HepG2 (cell line): ENCODE measurements around the gene MREG. TPM values are rescaled to one million over a fixed set of nuclear protein-coding genes. Genes with fewer than 3 reads are reported as not detected.

Experiments
- CEBPB ChIP-seq: IDR thresholded peaks from 2 replicates; pipeline ENCODE4 v1.6.1; 2011; ENCODE audit warnings: low read depth, low read length, improper control_type of control experiment, borderline replicate concordance
- EP300 ChIP-seq, 3 experiments: sonication (generic) in 1 of 3; formaldehyde crosslinking in 1 of 3; IDR thresholded peaks; 2 replicates each; pipeline versions ENCODE4 v1.5.1 to v1.6.1; 2011 to 2020; ENCODE audit warnings: low read depth in 2 of 3, low read length in 2 of 3, borderline replicate concordance in 1 of 3, improper control_type of control experiment in 1 of 3, mild to moderate bottlenecking in 1 of 3, missing genetic modification reagents in 1 of 3, moderate library complexity in 1 of 3
- GATA4 ChIP-seq: sonication (generic); IDR thresholded peaks from 2 replicates; pipeline ENCODE4 v1.6.1; 2016; ENCODE audit warnings: antibody characterized with exemption, low read depth, borderline replicate concordance
- HDAC2 ChIP-seq: sonication (generic); formaldehyde crosslinking; IDR thresholded peaks from 2 replicates; pipeline ENCODE4 v1.4.0; 2020; ENCODE audit warnings: missing genetic modification reagents
- HNF4A ChIP-seq: sonication (generic); formaldehyde crosslinking; IDR thresholded peaks from 2 replicates; pipeline ENCODE4 v1.4.0; 2020; ENCODE audit warnings: missing genetic modification reagents
- MAFK ChIP-seq, 2 experiments: IDR thresholded peaks in 1 of 2; conservative IDR thresholded peaks in 1 of 2; 2 replicates each; pipeline ENCODE4 v1.6.1; 2011; ENCODE audit warnings: improper control_type of control experiment in 2 of 2, low read length in 2 of 2
- MIXL1 ChIP-seq: IDR thresholded peaks from 2 replicates; pipeline ENCODE4 v1.6.1; 2016
- MTA1 ChIP-seq: sonication (generic); formaldehyde crosslinking; IDR thresholded peaks from 2 replicates; pipeline ENCODE4 v1.4.0; 2020; ENCODE audit warnings: missing genetic modification reagents, mild to moderate bottlenecking, borderline replicate concordance
- ONECUT2 ChIP-seq: sonication (generic); formaldehyde crosslinking; IDR thresholded peaks from 2 replicates; pipeline ENCODE4 v1.4.0; 2020; ENCODE audit warnings: missing genetic modification reagents
- SP5 ChIP-seq: IDR thresholded peaks from 2 replicates; pipeline ENCODE4 v1.6.1; 2016; ENCODE audit warnings: low read depth, borderline replicate concordance
- ZEB1 ChIP-seq: IDR thresholded peaks from 2 replicates; pipeline ENCODE4 v1.6.1; 2012; ENCODE audit warnings: mild to moderate bottlenecking, low read depth, inconsistent platforms; ENCODE audit not compliant: insufficient replicate concordance
- ZNF331 ChIP-seq: sonication (generic); formaldehyde crosslinking; IDR thresholded peaks from 2 replicates; pipeline ENCODE4 v1.4.0; 2020; ENCODE audit warnings: missing genetic modification reagents
- ZNF720 ChIP-seq: sonication (generic); formaldehyde crosslinking; IDR thresholded peaks from 2 replicates; pipeline ENCODE4 v1.4.0; 2020; ENCODE audit warnings: missing genetic modification reagents
- polyA plus RNA-seq, 8 experiments: library from polyadenylated mRNA; depleted of rRNA in 3 of 8; stranded (reverse) in 7 of 8; unstranded in 1 of 8; fragments of >200 nt; fragmentation: Illumina TruSeq in 4 of 8; extraction: Trizol in 4 of 8; gene quantifications; 2 replicates each; pipeline versions ENCODE4 v1.2.1 to v1.2.3, GENCODE V29; 2011 to 2016; ENCODE audit warnings: low read depth in 4 of 8, missing spikeins in 1 of 8, mixed read lengths in 1 of 8; ENCODE audit not compliant: insufficient read depth in 1 of 8
- total RNA-seq, 5 experiments: library from RNA; depleted of rRNA; stranded (reverse); fragments of >200 nt; fragmentation: Illumina TruSeq; extraction: Trizol; gene quantifications; 2 replicates each; pipeline ENCODE4 v1.2.3, GENCODE V29; 2016; ENCODE audit warnings: low read depth in 1 of 5
- TF ChIP-seq, protein P1 (sequence below): sonication (generic); formaldehyde crosslinking; IDR thresholded peaks from 2 replicates; pipeline ENCODE4 v1.5.1; 2020; ENCODE audit warnings: mild to moderate bottlenecking, missing genetic modification reagents
- TF ChIP-seq, protein P2 (sequence below): sonication (generic); formaldehyde crosslinking; IDR thresholded peaks from 2 replicates; pipeline ENCODE4 v1.4.0; 2020; ENCODE audit warnings: missing genetic modification reagents
- TF ChIP-seq, protein P3 (sequence below): sonication (generic); formaldehyde crosslinking; conservative IDR thresholded peaks from 2 replicates; pipeline ENCODE4 v1.4.0; 2020; ENCODE audit warnings: mild to moderate bottlenecking, missing genetic modification reagents, moderate library complexity

The MREG gene
- total and polyA plus RNA-seq, 2 of the 13 experiments (the other 11 are each of a cell fraction or from before 2014, with no cell fraction given): 7.5 to 23.3 TPM

DNA sequence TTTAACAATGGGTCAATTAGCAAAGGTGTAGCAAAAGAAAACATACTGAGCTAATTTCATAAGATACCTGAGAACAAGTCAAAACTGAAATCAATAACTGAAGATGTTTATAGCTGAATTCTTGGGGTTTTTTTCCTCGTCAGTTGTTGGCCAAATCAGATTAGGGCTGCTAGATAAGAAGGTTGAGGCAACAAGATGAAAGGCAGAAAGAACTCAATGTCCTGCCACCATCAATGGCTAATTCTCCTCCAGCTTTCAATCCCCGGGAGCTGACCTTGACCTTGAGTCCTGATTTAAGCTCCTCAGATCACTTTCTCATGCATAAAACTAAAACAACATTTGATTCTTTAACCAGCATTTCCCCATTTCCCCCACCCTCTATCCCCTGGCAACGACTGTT is 61.8 kb downstream of the MREG start (continued):
- TF ChIP-seq, protein P1, sequence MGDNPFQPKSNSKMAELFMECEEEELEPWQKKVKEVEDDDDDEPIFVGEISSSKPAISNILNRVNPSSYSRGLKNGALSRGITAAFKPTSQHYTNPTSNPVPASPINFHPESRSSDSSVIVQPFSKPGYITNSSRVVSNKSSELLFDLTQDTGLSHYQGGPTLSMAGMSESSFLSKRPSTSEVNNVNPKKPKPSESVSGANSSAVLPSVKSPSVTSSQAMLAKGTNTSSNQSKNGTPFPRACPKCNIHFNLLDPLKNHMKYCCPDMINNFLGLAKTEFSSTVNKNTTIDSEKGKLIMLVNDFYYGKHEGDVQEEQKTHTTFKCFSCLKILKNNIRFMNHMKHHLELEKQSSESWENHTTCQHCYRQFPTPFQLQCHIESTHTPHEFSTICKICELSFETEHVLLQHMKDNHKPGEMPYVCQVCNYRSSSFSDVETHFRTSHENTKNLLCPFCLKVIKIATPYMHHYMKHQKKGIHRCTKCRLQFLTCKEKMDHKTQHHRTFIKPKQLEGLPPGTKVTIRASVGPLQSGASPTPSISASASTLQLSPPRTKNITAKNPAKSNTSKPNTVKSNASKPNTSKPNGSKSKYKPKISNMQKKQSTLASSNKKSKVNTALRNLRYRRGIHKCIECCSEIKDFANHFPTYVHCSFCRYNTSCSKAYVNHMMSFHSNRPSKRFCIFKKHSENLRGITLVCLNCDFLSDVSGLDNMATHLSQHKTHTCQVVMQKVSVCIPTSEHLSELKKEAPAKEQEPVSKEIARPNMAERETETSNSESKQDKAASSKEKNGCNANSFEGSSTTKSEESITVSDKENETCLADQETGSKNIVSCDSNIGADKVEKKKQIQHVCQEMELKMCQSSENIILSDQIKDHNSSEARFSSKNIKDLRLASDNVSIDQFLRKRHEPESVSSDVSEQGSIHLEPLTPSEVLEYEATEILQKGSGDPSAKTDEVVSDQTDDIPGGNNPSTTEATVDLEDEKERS (CRISPR knock-in tag): no peak
- no peak for TF ChIP-seq MIXL1 (CRISPR knock-in tag)
- no peak for TF ChIP-seq MAFK (conservative IDR thresholded peaks at IDR 0.05 in 1 of 2, IDR thresholded peaks at IDR 0.05 in 1 of 2; ENCODE audit: low read length in 2 of 2)
- no peak for TF ChIP-seq HDAC2
- no peak for TF ChIP-seq MTA1
- TF ChIP-seq GATA4: peak; percentile 35; the same call in 1 of the 2 replicates
- no peak for TF ChIP-seq CEBPB
- peak; percentile 62 for TF ChIP-seq HNF4A (CRISPR knock-in tag)
- no peak for TF ChIP-seq SP5 (CRISPR knock-in tag)
- TF ChIP-seq ZNF720: no peak
- TF ChIP-seq ZNF331 (CRISPR knock-in tag): peak; percentile 49; the same call in 1 of the 2 replicates
- peak in 1 of 2 experiments; percentile 75; a peak in 1 of 4 replicates for TF ChIP-seq EP300 (IDR thresholded peaks at IDR 0.05; ENCODE audit: low read depth in 2 of 2, low read length in 2 of 2)
- peak; percentile 33; the same call in 1 of the 2 replicates for TF ChIP-seq EP300 (CRISPR knock-in tag; IDR thresholded peaks at IDR 0.05; ENCODE audit: borderline replicate concordance)
- TF ChIP-seq, protein P2, sequence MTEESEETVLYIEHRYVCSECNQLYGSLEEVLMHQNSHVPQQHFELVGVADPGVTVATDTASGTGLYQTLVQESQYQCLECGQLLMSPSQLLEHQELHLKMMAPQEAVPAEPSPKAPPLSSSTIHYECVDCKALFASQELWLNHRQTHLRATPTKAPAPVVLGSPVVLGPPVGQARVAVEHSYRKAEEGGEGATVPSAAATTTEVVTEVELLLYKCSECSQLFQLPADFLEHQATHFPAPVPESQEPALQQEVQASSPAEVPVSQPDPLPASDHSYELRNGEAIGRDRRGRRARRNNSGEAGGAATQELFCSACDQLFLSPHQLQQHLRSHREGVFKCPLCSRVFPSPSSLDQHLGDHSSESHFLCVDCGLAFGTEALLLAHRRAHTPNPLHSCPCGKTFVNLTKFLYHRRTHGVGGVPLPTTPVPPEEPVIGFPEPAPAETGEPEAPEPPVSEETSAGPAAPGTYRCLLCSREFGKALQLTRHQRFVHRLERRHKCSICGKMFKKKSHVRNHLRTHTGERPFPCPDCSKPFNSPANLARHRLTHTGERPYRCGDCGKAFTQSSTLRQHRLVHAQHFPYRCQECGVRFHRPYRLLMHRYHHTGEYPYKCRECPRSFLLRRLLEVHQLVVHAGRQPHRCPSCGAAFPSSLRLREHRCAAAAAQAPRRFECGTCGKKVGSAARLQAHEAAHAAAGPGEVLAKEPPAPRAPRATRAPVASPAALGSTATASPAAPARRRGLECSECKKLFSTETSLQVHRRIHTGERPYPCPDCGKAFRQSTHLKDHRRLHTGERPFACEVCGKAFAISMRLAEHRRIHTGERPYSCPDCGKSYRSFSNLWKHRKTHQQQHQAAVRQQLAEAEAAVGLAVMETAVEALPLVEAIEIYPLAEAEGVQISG (CRISPR knock-in tag): no peak
- TF ChIP-seq ONECUT2: peak; percentile 69
- TF ChIP-seq, protein P3, sequence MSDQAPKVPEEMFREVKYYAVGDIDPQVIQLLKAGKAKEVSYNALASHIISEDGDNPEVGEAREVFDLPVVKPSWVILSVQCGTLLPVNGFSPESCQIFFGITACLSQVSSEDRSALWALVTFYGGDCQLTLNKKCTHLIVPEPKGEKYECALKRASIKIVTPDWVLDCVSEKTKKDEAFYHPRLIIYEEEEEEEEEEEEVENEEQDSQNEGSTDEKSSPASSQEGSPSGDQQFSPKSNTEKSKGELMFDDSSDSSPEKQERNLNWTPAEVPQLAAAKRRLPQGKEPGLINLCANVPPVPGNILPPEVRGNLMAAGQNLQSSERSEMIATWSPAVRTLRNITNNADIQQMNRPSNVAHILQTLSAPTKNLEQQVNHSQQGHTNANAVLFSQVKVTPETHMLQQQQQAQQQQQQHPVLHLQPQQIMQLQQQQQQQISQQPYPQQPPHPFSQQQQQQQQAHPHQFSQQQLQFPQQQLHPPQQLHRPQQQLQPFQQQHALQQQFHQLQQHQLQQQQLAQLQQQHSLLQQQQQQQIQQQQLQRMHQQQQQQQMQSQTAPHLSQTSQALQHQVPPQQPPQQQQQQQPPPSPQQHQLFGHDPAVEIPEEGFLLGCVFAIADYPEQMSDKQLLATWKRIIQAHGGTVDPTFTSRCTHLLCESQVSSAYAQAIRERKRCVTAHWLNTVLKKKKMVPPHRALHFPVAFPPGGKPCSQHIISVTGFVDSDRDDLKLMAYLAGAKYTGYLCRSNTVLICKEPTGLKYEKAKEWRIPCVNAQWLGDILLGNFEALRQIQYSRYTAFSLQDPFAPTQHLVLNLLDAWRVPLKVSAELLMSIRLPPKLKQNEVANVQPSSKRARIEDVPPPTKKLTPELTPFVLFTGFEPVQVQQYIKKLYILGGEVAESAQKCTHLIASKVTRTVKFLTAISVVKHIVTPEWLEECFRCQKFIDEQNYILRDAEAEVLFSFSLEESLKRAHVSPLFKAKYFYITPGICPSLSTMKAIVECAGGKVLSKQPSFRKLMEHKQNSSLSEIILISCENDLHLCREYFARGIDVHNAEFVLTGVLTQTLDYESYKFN (CRISPR knock-in tag): 0 out of 2 replicates have a peak, but pooled peaks have one; percentile 18
- no peak for TF ChIP-seq ZEB1
